B cell (primary cell): ENCODE data around the gene TIMM17A.
"Not testable (repeated sequence)": the region's sequence is repeated elsewhere in the genome, so short reads cannot be mapped to it uniquely, and the experiment has no call there.

ENCODE experiments used
- CTCF ChIP-seq: fragments of 200-600 bp; IDR thresholded peaks from one replicate; pipeline ENCODE4 v1.8.0; 2022; ENCODE audit warnings: antibody characterized with exemption, mild to moderate bottlenecking
- EZH2 ChIP-seq: IDR thresholded peaks from 2 replicates; pipeline ENCODE4 v1.6.1; 2012; ENCODE audit warnings: borderline replicate concordance, low read depth, mild to moderate bottlenecking, moderate library complexity, low read length; ENCODE audit not compliant: insufficient read depth, poor library complexity, severe bottlenecking

- TF ChIP-seq EZH2, CTCF: not testable (repeated sequence)
These were observed 15.0 kb upstream of the TIMM17A start for GRCh38 chr1:201940316-201940715.
